SK-N-DZ (cell line): ENCODE data around the gene PARP11.
"Not testable (repeated sequence)": the region's sequence is repeated elsewhere in the genome, so short reads cannot be mapped to it uniquely, and the experiment has no call there.

Experiments
- DNase-seq: peaks from one replicate; pipeline ENCODE4 v3.0.0-alpha.2; 2015; ENCODE audit warnings: low spot score

The PARP11 gene

GRCh38 chr12:3882896-3883564 is 9.8 kb upstream of the PARP11 start:
- no peak for DNase-seq

DNA sequence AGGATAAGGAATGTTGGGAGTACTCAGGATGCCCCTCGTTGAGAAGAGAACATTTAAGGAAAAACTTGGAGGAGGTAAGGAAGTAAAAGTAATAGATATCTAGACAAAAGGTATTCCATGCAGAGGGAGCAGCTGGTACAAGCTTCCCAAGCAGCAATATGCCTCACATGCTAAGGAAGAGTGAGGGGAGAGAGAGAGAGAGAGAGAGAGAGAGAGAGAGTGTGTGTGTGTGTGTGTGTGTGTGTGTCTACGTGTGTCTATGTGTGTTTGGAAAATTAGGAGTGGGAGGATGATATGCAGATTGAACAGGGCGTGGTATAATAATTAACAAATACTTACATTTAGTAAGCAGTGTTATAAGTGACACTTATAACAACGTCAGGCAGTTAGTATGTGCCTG is 9.2 kb upstream of the PARP11 start:
- no peak for DNase-seq

DNA sequence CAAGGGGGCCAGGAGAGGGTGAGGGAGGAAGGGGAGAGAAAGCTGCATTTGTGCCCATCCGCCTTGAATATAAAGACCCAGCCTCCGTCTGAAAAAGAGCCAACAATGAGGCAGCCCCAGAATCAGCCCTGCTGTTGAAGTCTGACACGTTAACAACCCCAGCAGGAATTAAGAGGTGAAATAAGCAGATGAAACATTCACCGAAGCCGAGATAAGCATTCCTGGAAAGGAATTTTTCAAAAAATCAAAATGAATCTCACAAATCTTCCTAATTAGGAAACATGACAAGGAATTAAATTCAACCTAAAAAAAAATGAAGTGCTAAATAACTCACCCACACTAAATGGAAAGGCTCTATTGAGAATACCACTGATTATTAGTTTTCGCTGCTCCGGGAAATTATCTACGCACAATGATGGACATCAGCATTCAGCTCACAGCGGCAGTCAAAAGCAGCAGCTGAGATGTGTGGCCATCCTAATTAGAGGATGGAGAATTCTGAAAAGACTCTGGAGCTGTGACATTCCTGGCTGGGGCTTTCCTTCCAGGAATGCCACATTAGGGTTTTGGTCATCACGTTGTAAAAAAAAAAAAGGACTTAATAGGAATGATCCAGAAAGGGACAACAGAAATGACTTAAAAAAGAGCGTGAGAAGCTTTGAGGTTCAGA is 8.2 kb upstream of the PARP11 start:
- DNase-seq, result no peak

DNA sequence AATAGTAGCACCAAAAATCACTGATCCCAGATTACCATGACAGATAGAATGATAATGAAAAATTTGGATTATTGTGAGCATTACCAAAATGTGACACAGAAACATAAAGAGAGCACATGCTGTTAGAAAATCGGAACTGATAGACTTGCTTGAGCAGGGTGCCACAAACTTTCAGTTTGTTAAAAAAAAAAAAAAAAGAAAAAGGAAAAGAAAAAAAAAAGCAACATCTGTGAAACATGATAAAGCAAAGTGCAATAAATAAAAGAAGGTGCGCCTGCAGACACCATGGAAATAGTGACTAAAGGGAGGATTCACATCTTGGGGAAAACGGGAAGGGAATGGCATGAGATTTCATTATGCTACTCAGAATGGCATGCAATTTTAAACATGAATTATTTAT is 6.6 kb upstream of the PARP11 start:
- DNase-seq, result no peak

DNA sequence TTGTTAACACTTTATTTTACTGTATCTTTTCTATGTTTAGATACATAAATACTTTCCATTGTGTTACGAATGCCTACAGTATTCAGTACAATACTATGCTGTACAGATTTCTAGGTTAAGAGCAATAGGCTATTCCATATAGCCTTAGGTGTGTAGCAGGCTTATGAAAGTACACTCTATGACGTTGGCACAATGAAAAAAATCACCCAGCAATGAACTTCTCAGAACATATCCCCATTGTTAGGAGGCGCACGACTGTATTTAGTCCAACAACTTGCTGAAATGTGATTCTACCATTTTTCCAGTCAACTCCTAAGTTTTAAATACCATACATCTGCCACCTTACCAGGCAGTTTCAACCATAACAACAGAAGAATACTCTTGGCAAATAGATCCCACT is 1.8 kb downstream of the PARP11 start:
- DNase-seq, result no peak

DNA sequence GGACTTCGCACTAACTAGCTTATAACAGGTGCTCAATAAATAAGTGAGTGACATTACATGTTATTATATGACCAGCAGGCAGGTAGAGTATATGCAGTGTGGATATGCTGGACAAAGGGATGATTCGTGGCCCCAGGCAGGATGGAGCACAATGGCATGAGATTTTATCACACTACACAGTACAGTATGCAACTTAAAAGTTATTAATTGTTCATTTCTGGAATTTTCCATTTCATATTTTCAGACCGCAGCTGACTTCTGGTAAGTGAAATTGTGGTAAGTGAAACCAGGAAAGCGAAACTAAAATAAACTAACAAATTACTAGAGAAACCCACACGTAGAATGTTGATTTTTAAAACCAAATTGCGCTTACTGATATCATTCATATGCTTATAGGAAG is 3.3 kb downstream of the PARP11 start:
- DNase-seq, result no peak

DNA sequence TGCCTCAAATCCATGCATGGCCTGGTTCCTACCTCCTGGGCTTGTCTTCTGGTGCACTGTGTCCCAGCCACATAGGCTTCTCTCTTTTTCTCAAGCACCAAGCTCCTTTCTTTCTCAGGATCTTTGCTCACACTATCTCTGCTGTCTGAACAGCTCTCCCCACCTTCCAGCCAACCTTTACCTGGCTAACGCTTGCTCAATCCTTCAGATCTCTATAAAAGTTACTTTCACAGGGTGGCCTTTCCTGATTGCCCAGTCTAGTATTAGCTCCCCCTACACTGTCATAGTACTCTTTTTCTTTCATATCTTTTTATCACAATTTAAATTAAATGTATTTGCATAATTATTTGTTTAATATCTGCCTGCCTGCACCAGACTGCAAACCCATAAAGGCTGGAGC is 3.8 kb downstream of the PARP11 start:
- no peak for DNase-seq

DNA sequence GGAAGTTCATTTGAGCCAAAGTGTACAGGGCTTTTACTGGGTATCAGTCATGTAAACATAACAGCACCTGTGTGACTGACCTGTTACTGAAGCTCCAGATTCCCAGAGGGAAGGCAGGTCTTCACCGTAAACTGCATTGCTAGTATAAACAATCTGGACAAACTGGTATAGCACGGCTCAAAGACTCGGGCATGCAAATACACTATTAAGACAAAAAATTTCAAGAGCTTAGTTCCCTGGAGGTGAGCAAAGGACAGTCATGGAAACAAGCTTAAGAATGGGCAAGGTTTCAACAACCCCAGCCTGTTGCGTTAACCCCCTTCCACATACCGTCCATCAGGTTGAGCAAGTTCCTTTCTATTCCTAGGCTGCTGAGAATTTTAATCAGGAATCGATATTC is 9.4 kb downstream of the PARP11 start:
- no peak for DNase-seq

DNA sequence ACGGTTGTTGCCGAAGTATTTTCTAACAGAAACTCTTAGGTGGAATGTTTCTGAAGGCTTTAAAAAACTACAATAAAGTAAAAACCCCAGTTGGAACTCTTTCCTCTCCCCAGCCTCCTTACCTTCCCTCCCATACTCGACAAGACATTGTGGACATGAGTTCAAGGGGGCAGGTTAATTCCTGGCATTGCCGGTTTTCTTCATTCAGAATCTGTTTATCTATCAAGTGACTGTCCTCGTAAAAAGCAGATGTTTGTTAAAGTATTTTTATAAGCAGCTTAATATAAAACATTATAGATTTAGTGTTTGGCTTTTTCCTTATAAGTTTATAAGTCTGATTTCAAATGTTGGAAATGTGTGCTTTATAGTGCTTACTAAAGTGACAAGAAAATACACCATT is 30.7 kb downstream of the PARP11 start:
- no peak for DNase-seq

- no peak for DNase-seq
These were observed 31.4 kb downstream of the PARP11 start for GRCh38 chr12:3841783-3842182.

- not testable (repeated sequence) for DNase-seq
These were observed 32.4 kb downstream of the PARP11 start for GRCh38 chr12:3840833-3841232.

GRCh38 chr12:3839745-3840144 is 33.5 kb downstream of the PARP11 start:
- DNase-seq, result not testable (repeated sequence)

DNA sequence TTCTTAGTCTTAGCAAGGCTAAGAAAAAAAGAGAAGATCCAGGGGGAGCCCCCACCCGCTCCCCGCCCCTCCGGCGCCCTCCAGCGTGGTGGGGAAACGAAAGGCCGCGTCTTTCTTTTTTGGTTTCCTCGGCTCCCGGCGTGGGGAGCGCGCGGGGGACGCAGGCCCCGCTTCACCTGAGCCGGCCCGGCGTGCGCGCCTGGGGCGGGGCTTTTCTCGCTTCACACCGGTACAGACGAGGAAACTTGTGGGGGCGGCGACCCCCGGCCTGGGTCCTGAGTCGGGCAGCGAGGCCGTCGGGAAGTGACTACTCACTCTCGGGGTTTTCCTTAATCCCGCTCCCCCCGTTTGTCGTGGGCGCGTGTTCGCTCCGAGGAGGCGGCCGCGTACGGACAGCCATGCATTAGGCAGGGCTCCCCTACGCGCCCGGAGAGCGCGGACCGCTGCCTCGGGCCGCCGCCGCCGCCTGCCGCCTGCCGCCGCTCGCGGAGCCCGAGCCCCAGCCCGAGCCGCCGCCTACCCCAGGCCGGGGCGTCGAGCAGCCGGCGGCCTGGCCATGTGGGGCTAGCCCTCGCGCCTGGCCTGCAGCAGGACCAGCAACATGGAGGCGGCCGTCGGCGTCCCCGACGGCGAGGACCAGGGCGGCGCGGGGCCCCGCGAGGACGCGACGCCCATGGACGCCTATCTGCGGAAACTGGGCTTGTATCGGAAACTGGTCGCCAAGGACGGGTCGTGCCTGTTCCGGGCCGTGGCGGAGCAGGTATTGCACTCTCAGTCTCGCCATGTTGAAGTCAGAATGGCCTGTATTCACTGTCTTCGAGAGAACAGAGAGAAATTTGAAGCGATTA is 34.3 kb downstream of the PARP11 start:
- not testable (repeated sequence) for DNase-seq

- DNase-seq, result no peak
These were observed 35.1 kb downstream of the PARP11 start for GRCh38 chr12:3838076-3838475.

DNA sequence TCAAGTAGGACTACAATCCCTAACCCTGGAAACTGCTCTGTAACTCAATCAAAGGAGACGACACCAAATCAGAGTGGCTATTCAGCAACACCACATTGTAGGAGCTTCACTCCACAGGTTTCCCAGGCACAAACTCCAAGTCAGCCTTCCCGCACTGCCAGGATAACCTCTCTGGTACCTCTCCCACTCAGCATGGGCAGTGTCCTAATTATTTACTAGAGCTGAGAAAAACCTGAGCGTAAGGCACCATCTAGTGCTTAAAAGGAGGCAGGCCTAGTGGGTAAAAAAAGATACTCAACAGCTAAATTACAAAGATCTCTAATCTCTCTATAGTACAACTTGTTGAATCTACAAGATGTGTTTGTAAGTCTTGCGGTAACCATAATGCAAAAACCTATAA is 36.1 kb downstream of the PARP11 start:
- no peak for DNase-seq

- DNase-seq, result no peak
These were observed 36.6 kb downstream of the PARP11 start for GRCh38 chr12:3836641-3837040.

GRCh38 chr12:3835914-3836313 is 37.3 kb downstream of the PARP11 start:
- no peak for DNase-seq

DNA sequence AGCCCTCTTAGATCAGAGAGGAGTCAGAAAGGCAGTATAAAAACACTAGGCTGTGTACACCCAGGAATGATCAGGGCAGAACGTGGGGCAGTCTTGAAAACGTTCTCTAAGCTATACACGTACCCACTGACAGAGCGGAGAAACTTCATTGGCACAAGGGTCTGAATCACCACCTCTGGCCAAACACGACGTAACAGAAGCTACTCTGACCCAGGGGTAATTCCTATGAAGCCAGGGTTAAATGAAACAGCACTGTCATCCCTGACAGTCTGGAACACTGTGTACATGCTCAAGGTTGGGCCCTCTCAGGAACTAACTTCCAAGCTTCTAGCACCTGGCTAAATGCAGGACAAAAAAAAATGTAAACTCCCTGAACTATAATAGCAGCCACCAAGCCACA is 38.4 kb downstream of the PARP11 start:
- DNase-seq, result no peak

GRCh38 chr12:3833670-3834310 is 39.4 kb downstream of the PARP11 start:
- no peak for DNase-seq

GRCh38 chr12:3832738-3833137 is 40.5 kb downstream of the PARP11 start:
- no peak for DNase-seq

DNA sequence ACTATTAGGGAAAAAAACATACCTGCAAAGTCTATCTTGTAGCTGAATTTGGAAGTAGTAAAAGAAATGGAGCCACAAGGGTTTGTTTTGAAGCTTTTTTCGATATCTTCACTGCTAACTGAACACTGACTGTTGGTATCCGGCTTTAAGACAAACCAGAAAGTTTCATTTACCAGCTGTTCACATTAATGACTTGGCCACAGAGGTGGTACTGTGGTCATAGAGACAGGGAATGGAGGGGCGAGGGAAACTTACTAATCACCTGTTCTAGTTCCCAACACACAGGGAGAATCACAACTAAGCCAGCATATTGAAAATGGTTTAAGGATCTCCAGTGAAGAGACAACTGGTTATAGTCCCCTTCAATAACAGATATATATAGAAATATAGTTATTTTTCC is 44.3 kb downstream of the PARP11 start:
- no peak for DNase-seq

DNA sequence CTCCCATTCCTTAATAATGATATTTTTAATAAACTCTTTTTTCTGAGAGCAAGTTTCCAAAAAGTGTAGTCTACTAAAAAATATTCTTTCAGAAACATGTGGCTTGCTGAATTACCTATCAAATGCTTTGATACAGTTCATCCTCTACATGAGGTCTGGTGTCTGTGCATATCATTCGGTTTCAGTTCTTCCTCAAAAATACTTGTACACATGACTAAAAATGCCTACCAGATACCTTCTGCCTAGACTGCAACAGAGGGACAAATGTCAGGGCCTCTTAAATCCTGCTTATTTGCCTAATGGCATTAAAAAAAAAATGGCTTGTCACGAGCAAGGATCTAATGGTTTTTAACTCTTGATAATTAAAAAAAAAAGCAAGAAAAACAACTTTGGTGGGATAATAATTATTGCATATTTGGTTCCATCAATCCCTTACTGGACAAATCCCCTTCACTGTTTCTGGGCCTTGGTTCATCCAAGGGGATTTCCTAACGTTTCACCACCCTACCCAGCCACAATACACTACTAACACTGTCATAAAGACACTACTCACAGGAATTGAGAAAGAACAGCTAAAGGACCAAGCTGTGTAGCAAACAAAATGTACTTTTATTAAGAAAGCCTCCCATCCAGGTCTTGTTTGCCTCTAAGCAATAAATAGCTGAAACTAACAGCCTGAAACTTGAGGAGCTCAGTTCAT is 45.7 kb downstream of the PARP11 start:
- DNase-seq, result no peak
